MM.1S (cell line): ENCODE measurements around the gene SMIM1.

Experiments used
- DNase-seq: peaks from one replicate; pipeline ENCODE4 v3.0.0-alpha.2; 2015
- H2AFZ ChIP-seq: fragments of 300-600 bp; sonication (generic); 2 replicates; pipeline ENCODE4 v1.6.0; 2016; ENCODE audit warnings: antibody characterized with exemption, low read length
- H3F3A ChIP-seq: fragments of 300-600 bp; sonication (generic); 2 replicates; pipeline ENCODE4 v1.6.1; 2016; ENCODE audit warnings: mild to moderate bottlenecking, antibody characterized with exemption, low read length, moderate library complexity, mixed read lengths; ENCODE audit not compliant: insufficient read depth
- H3K27ac ChIP-seq: fragments of 300-600 bp; sonication (generic); 2 replicates; pipeline ENCODE4 v1.5.1; 2016; ENCODE audit warnings: mild to moderate bottlenecking, low read length
- H3K27me3 ChIP-seq: fragments of 300-600 bp; sonication (generic); replicated peaks from 2 replicates; pipeline ENCODE4 v1.6.0; 2016; ENCODE audit warnings: low read length; ENCODE audit not compliant: insufficient read depth
- H3K36me3 ChIP-seq: fragments of 300-600 bp; sonication (generic); replicated peaks from 2 replicates; pipeline ENCODE4 v1.6.1; 2016; ENCODE audit warnings: mild to moderate bottlenecking, low read length, mixed read lengths; ENCODE audit not compliant: insufficient read depth
- H3K4me1 ChIP-seq: fragments of 300-600 bp; sonication (generic); 2 replicates; pipeline ENCODE4 v1.6.1; 2016; ENCODE audit warnings: low read length, mixed read lengths
- H3K4me2 ChIP-seq: fragments of 300-600 bp; sonication (generic); 2 replicates; pipeline ENCODE4 v1.6.0; 2016; ENCODE audit warnings: low read depth, low read length
- H3K4me3 ChIP-seq: fragments of 300-600 bp; sonication (generic); 2 replicates; pipeline ENCODE4 v1.5.1; 2016; ENCODE audit warnings: low read length, mixed read lengths
- H3K79me2 ChIP-seq: fragments of 300-600 bp; sonication (generic); 2 replicates; pipeline ENCODE4 v1.6.1; 2016; ENCODE audit warnings: mixed run types, low read length, mixed read lengths
- H3K9ac ChIP-seq: fragments of 300-600 bp; sonication (generic); 2 replicates; pipeline ENCODE4 v1.6.1; 2016; ENCODE audit warnings: low read length, mixed read lengths
- H3K9me2 ChIP-seq: fragments of 300-600 bp; sonication (generic); replicated peaks from 2 replicates; pipeline ENCODE4 v1.6.1; 2016; ENCODE audit warnings: mild to moderate bottlenecking, low read length, mixed read lengths; ENCODE audit not compliant: insufficient read depth
- H3K9me3 ChIP-seq: fragments of 300-600 bp; sonication (generic); replicated peaks from 2 replicates; pipeline ENCODE4 v1.6.1; 2016; ENCODE audit warnings: mild to moderate bottlenecking, low read length, mixed read lengths; ENCODE audit not compliant: insufficient read depth
- H4K20me1 ChIP-seq: fragments of 300-600 bp; sonication (generic); 2 replicates; pipeline ENCODE4 v1.6.1; 2016; ENCODE audit warnings: mild to moderate bottlenecking, low read length, moderate library complexity, mixed read lengths; ENCODE audit not compliant: insufficient read depth
- CTCF ChIP-seq: fragments of 300-600 bp; sonication (generic); IDR thresholded peaks from 2 replicates; pipeline ENCODE4 v1.5.1; 2016; ENCODE audit warnings: antibody characterized with exemption, low read length, mixed read lengths
- EZH2 ChIP-seq: fragments of 300-600 bp; sonication (generic); optimal IDR thresholded peaks from 2 replicates; pipeline ENCODE3; 2017; ENCODE audit warnings: low read depth, mild to moderate bottlenecking, antibody characterized with exemption, low read length, mixed read lengths
- EZH2phosphoT487 ChIP-seq: fragments of 300-600 bp; sonication (generic); IDR thresholded peaks from 2 replicates; pipeline ENCODE4 v1.6.1; 2018; ENCODE audit warnings: antibody characterized with exemption, low read length

Gene SMIM1

GRCh38 chr1:3736131-3736561 is 36.4 kb upstream of the SMIM1 start:
- Histone ChIP-seq H3K9ac (no peak overlapping the region), H3K36me3 (no peaks in the 10 kb centered on the region), H3K79me2 (no peaks in the 10 kb centered on the region), H2AFZ (no peak overlapping the region), H3K4me3 (no peak overlapping the region), H3K9me2 (no peaks in the 10 kb centered on the region), H4K20me1 (no peaks in the 10 kb centered on the region), H3K27me3 (no peaks in the 10 kb centered on the region), H3K4me1 (no peaks in the 10 kb centered on the region), H3K4me2 (no peak overlapping the region), H3K27ac (no peak overlapping the region), H3F3A (no peaks in the 10 kb centered on the region), H3K9me3 (no peaks in the 10 kb centered on the region)
- DNase-seq: no peak
- no peak for TF ChIP-seq CTCF
- TF ChIP-seq EZH2phosphoT487: no peak
- TF ChIP-seq EZH2: no peak

GRCh38 chr1:3736708-3737107 is 35.8 kb upstream of the SMIM1 start:
- no peak overlapping the region for H3K4me3 ChIP-seq
- no peaks in the 10 kb centered on the region for H3K9me2 ChIP-seq
- H3K4me2 ChIP-seq: no peak overlapping the region
- no peaks in the 10 kb centered on the region for H3K79me2 ChIP-seq
- H4K20me1 ChIP-seq: no peaks in the 10 kb centered on the region
- no peaks in the 10 kb centered on the region for H3K36me3 ChIP-seq
- DNase-seq: no peak
- TF ChIP-seq CTCF: no peak
- no peak for TF ChIP-seq EZH2phosphoT487
- no peak for TF ChIP-seq EZH2
- H3K9me3 ChIP-seq: no peaks in the 10 kb centered on the region
- H3K4me1 ChIP-seq: no peaks in the 10 kb centered on the region
- no peaks in the 10 kb centered on the region for H3K27me3 ChIP-seq
- no peak overlapping the region for H3K27ac ChIP-seq
- no peaks in the 10 kb centered on the region for H3F3A ChIP-seq
- H2AFZ ChIP-seq: no peak overlapping the region
- no peak overlapping the region for H3K9ac ChIP-seq

GRCh38 chr1:3738943-3739342 is 33.6 kb upstream of the SMIM1 start:
- H3K4me3 ChIP-seq: no peak overlapping the region

More at GRCh38 chr1:3738943-3739342, 33.6 kb upstream of the SMIM1 start:
- Histone ChIP-seq H3K9ac (no peak overlapping the region), H3K27me3 (no peaks in the 10 kb centered on the region), H3K36me3 (no peaks in the 10 kb centered on the region), H3K79me2 (no peaks in the 10 kb centered on the region), H4K20me1 (no peaks in the 10 kb centered on the region), H3F3A (no peaks in the 10 kb centered on the region), H3K4me2 (no peak overlapping the region), H2AFZ (no peak overlapping the region), H3K27ac (no peak overlapping the region), H3K9me3 (no peaks in the 10 kb centered on the region), H3K4me1 (no peaks in the 10 kb centered on the region), H3K9me2 (no peaks in the 10 kb centered on the region)
- no peak for DNase-seq
- TF ChIP-seq CTCF (no peak), EZH2 (no peak), EZH2phosphoT487 (no peak)
